Ishikawa (cell line): ENCODE measurements around the gene CDC20.

Experiments used
- CEBPB ChIP-seq: IDR thresholded peaks from 2 replicates; pipeline ENCODE4 v1.6.1; 2012
- CREB1 ChIP-seq: IDR thresholded peaks from 2 replicates; pipeline ENCODE4 v1.6.1; 2012; ENCODE audit warnings: low read depth
- EGR1 ChIP-seq: IDR thresholded peaks from 2 replicates; pipeline ENCODE4 v1.6.1; 2012
- EP300 ChIP-seq: IDR thresholded peaks from 2 replicates; pipeline ENCODE4 v1.6.1; 2012; ENCODE audit warnings: borderline replicate concordance
- FOXM1 ChIP-seq: IDR thresholded peaks from 2 replicates; pipeline ENCODE4 v1.6.1; 2012; ENCODE audit warnings: low read depth, borderline replicate concordance
- NFIC ChIP-seq: IDR thresholded peaks from 2 replicates; pipeline ENCODE4 v1.6.1; 2012
- RAD21 ChIP-seq: IDR thresholded peaks from 2 replicates; pipeline ENCODE4 v1.6.1; 2012; ENCODE audit warnings: low read depth
- REST ChIP-seq: IDR thresholded peaks from 2 replicates; pipeline ENCODE4 v1.6.1; 2012; ENCODE audit warnings: low read depth, mild to moderate bottlenecking
- TAF1 ChIP-seq: IDR thresholded peaks from 2 replicates; pipeline ENCODE4 v1.6.1; 2012; ENCODE audit warnings: low read depth, mild to moderate bottlenecking
- TCF12 ChIP-seq: IDR thresholded peaks from 2 replicates; pipeline ENCODE4 v1.6.1; 2012; ENCODE audit warnings: low read depth
- TEAD4 ChIP-seq: IDR thresholded peaks from 2 replicates; pipeline ENCODE4 v1.6.1; 2012
- USF1 ChIP-seq: IDR thresholded peaks from 2 replicates; pipeline ENCODE4 v1.6.1; 2012
- YY1 ChIP-seq: IDR thresholded peaks from 2 replicates; pipeline ENCODE4 v1.6.1; 2012; ENCODE audit warnings: low read depth
- ZBTB7A ChIP-seq: IDR thresholded peaks from 2 replicates; pipeline ENCODE4 v1.6.1; 2012; ENCODE audit warnings: low read depth
- TF ChIP-seq, protein P1 (sequence below): IDR thresholded peaks from 2 replicates; pipeline ENCODE4 v1.6.1; 2012

The CDC20 gene

GRCh38 chr1:43358121-43358745 is 548 bp upstream of the CDC20 start:
- TF ChIP-seq TCF12 (no peak), ZBTB7A (no peak), TAF1 (peak; percentile 50), TEAD4 (peak; percentile 50; the same call in 1 of the 2 replicates)

GRCh38 chr1:43359696-43360095 is 915 bp downstream of the CDC20 start:
- TF ChIP-seq EGR1 (no peak), YY1 (no peak), CEBPB (no peak), RAD21 (no peak), REST (no peak), EP300 (no peak), TEAD4 (no peak), FOXM1 (no peak), ZBTB7A (no peak)
- TF ChIP-seq, protein P1, sequence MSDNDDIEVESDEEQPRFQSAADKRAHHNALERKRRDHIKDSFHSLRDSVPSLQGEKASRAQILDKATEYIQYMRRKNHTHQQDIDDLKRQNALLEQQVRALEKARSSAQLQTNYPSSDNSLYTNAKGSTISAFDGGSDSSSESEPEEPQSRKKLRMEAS = no peak

- no peak for TF ChIP-seq REST
- TF ChIP-seq RAD21 = no peak
- no peak for TF ChIP-seq CEBPB
- TF ChIP-seq FOXM1 = no peak
- TF ChIP-seq EGR1 = no peak
- TF ChIP-seq USF1 = no peak
- no peak for TF ChIP-seq TEAD4
- no peak for TF ChIP-seq CREB1
Measured at GRCh38 chr1:43360616-43361015, 1.8 kb downstream of the CDC20 start.

DNA sequence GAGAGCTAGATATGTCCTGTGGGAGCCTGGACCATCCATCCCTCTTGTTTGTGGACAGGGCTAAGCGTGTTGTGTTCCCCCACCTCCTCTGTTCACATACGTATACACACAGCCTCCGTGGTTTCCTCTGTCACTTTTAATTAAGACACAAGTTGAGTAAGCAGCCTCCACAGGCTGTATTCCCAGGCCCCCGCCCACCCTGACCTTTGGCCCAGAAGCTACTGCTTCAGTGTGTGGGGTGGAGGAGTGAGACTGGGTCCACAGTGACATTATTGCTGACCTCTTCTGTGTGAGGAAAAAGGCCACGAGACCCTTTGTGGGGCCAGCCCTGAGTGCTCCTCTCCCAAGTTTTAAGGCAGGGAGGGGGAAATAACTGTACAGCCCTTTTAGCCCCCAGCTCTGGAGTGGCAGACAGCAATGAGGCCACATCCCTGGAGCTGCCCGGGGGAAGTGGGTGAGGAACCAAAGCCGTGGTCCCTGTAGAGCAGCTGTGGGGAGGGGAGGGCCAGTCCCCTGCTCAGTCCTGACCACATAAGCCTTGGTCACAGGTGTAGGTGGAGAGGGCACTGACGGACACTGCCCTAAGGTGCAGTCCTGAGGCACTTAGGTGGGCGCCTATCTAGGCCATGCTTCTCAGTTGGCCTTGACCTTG is 4.6 kb downstream of the CDC20 start:
- TF ChIP-seq CREB1 = no peak
- no peak for TF ChIP-seq EP300
- 0 out of 2 replicates have a peak, but pooled peaks have one; percentile 17 for TF ChIP-seq TAF1
- no peak for TF ChIP-seq RAD21
- TF ChIP-seq, protein P1 = no peak
- TF ChIP-seq TEAD4 = 0 out of 2 replicates have a peak, but pooled peaks have one; percentile 7

DNA sequence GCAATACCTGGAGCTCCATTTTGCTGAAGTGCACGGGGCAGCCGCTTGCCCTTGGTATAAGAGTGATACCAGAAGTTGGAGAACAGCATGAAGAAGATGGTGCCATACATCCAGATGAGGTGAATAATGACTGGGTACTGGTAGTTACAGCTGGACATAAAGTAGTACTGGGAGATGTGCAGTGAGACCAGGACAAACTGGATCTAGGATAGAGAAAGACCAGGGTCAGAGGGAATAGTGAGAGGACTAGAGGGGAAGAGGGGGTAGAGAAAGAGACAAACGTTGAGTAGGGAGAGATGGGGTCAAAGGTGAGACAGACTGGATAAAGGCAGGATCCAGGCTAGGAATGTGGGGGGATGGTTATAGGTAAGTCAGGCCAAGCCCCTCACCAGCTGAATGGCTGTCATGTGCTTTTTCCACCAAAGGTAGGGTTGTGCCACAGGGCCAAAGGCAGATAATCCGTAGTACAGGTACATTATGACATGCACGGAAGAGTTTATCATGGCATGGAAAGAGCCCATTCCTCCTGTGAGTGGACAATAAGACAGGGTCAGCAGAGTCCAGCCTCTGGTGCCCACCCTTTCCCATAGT is 5.2 kb downstream of the CDC20 start:
- TF ChIP-seq RAD21 (no peak), NFIC (no peak), EGR1 (no peak), TEAD4 (no peak), ZBTB7A (no peak), USF1 (no peak), CREB1 (no peak), YY1 (no peak)

- no peak for TF ChIP-seq RAD21
- no peak for TF ChIP-seq USF1
- TF ChIP-seq EP300 = no peak
- TF ChIP-seq NFIC = no peak
Measured at GRCh38 chr1:43365678-43366077, 6.9 kb downstream of the CDC20 start.
